Daoy (cell line): ENCODE results near the gene FMNL3. TPM values are rescaled to one million over a fixed set of nuclear protein-coding genes. Genes with fewer than 3 reads are reported as not detected.
A peak's percentile ranks its signal among the peaks of the same experiment; 100 is the strongest.

Experiments used
- DNase-seq: peaks from one replicate; pipeline ENCODE4 v3.0.0-alpha.2; 2015; ENCODE audit warnings: low read depth
- total RNA-seq: library from RNA; depleted of rRNA; stranded (reverse); fragments of >200 nt; shearing (Covaris generic); gene quantifications from 2 replicates; pipeline ENCODE4 v1.2.3, GENCODE V29; 2014

Gene FMNL3
- total RNA-seq, 1 experiment from 2014 or later: 41.9 TPM

DNA sequence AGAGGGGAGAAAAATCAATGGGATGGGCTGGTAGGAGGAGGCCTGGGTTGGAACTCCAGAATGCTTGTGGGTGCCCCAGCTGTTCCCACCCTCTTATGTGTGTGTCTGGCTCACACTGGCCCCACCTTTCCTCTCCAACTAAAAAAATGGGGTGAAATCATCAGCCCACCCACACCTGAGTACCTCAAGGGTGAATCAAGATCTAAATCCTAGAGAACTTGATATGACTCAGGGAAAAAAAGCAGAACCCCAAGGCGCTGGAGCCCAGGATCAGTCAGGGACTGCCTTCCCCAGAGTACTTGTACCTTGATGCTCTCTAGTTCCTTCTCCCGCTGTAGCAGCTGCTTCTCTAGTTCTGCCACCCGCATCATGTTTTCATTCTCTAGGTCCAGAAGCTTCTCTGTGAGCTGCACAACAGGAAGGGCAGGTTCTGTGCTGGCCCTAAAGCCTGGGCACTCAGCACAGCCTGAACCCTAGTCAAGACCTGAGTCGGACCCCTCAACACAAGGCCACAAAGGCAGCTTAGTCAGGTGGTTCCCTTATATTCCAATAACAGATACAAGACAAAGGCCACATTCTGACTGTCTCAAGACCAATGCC lies 54.2 kb downstream of the FMNL3 start:
- DNase-seq: no peak

DNA sequence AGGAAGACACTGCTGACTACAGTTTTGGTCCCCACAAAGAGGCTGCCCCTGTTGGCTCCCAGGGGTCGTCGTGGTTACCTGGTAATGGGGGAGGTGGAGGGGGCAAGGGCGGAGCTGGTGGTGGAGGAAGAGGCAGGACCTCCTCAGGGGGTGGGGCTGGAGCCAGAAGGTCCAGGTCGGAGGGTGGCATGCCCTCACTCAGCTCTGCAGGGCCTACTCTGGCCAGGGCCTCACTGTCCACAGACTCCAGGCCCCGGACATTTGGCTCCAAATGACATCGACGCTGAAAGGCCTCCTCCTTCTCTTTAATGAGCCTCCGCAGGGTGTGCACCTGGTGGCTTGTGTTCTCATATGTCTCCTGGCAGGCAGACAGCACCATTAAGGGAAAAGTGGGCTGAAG lies 55.4 kb downstream of the FMNL3 start:
- no peak for DNase-seq

DNA sequence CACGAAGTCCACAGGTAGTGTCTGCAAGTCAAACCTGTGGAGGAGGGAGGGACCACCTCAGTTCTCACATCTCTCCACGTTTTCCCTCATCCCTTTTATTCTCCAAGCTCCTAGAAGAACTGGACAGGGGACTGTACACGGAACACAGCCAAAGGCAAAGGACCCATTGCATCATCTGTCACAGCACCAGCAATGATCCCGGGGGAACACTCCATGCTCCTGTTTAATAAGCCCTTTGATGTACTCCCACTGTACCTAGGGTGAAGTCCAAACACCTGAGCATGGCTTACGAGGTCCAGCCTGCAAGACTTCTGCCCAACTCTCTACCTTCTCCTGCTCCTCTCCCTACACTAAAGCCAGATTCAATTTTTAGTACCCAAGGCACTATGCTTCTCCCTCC lies 57.3 kb downstream of the FMNL3 start:
- no peak for DNase-seq

DNA sequence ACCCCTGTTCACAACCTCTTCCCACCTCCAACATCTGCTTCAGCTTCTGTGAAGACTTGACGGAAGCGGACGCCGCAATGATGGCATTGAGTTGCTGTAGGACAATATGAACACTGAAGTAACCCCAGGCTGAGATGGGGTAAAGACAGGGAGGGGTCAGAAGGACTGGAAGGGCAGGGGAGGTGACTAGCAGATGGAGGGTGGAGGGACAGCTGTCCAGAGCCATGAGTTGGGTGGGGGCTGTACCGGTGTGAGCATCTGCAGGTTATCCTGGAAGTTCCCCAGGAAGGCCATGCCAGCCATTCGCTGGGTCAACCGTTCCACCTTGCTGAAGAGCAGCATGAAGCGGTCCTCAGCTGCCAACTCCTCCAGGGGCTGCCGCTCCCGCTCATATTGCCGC lies 57.8 kb downstream of the FMNL3 start:
- no peak for DNase-seq

DNA sequence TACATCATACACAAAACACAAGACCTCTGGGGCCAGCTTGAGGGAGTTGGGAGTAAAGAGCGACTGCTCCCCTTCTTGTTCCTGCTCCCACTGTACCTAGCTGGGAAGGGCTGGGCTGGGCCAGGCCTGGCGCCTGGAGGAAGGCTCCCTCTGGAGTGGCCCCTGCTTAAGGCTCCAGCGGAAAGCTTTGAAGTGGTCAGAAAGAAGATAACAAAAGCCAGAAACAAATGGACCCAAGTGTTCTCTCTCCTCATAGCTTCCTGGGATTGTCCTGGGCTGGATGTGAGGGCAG lies 58.5 kb downstream of the FMNL3 start:
- no peak for DNase-seq

DNA sequence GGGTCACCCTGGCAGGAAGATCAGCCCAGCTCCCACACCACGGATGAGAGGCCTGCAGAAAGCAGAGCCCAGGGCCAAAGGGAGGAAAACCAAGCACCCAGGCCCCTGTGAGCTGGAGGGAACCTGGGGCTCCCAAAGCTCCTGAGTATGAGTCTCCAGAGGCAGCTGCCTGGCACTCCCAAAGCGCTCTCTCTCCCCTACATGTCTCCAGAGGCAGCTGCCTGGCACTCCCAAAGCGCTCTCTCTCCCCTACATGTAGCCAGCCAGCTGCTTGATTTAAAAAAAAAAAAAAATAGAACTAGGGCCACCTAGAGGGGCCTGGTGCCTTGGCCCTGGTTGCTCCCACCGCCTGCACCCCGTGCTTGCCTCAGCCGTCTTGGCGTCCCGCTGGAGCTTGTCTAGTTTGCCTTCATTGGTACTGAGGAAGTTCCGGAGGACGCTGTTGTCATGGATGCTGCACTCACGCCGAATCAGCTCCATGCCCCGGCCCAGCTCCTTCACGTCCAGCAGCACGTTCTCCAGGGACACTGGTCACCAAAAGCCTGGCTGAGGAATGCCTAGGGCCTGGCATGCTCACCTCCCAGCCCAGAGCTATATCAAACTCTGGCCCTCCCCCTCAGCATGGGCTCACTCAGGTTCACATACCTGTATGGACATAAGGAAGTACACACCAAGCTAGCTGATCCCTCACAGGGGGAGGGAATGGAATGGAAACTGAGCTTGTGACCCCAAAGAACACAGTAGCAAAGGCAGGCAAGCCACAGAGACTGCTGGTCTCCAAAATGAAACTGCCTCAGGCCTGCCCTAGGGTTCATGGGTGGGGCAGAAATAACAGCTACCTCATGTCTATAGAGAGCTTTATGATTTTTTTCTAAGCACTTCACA lies 59.1 kb downstream of the FMNL3 start:
- no peak for DNase-seq

DNA sequence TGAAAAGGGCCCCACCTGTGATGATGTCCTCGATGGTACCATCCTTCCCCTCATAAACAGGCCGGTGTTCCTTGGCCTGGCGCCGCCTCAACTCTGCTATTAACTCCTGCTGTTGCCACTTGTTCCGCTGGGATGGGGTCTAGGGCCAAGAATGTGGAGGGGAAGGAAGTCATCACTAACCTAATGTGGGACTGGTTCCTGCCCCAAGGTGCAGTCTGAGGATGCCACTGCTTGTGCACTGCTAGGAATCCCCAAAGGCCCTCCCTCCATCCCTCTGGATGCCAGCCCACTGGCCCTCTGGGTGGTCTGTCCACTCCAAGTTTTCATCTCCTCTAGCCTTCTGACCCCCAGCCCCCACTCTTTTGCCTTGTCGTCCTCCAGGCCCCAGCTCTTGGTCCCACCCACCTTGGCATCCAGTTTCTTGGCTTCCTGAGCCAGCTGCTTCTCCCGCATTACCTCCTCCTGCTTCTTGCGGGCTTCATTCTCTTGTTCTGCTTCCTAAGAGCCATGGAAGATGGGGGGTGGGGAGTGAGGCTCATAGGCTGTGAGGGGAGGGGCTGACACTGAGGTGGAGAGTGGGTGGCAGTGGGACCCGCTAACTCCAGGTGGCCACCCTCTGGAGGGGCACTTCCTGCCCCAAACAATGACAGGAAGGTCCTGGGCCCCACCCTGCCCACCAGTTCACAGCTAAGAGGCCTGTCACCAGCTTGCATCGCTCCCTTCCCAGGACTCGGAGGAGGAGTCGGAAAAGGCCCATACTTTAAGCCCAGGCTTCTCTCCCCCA lies 60.1 kb downstream of the FMNL3 start:
- no peak for DNase-seq

DNA sequence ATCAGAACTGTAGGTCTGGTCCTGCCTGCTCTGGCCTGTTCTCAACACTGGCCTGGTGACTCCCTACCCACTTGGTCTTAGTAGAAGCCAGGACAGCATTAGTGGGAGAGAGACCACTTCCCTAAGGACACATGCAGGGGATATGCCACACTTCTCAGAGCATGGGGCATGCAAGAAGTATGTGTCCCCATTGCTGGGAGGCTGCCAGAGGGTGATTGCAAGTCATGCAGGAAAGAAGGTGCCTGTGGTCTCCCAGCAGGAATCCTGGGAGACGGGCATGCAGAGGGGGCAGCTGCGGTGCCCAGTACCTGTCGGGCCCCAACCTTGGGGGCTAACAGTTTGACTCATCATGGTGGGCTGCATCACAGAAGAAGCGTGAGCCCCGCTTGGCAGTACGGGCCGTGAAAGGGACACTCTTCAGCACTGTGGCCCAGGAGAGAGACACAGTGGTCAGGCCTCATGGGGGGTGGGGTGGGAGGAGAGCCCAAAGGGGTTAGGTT lies 60.8 kb downstream of the FMNL3 start:
- DNase-seq: no peak

DNA sequence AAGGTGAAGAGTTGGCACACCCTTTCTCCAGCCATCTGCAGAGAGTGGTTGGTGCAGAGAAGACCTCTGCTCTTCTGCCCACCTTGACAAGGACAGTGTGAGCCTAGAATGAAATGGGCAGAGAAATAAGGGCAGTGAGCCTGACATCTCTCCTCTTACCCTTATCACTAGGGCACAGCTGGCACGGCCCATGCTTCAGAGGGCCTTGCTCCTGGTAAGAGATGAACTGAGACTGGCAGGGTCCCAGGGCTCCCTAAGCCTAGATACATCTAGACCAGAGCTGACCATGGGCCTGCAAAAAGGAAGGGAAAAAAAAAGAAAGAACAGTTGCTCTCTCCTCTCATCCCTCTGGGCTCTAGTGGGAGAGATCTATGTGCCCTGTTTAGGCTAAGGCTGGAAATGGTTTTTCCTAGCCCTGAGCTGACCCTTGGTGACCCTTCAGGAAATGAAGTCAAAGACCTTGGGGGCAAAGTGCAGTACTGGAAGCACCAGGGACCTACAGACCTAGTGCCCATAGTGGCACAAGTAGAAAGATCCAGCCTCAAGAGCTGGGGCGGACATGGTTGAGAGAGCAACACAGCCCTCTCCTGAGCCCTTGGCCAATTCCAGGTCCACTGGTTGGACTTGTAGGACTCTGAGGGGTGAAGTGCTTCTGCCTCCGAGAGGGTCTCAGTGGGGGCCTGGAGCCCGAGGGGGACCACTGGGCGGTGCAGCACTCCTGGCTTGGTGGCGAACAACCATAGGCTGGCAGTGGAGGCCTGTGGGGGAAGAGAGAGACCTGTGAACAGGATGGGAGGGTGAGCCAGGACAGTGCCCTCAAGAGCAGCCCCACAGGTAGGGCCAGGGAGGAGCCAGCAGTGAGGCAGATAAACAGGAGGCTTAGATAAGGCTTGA lies 61.8 kb downstream of the FMNL3 start:
- no peak for DNase-seq

DNA sequence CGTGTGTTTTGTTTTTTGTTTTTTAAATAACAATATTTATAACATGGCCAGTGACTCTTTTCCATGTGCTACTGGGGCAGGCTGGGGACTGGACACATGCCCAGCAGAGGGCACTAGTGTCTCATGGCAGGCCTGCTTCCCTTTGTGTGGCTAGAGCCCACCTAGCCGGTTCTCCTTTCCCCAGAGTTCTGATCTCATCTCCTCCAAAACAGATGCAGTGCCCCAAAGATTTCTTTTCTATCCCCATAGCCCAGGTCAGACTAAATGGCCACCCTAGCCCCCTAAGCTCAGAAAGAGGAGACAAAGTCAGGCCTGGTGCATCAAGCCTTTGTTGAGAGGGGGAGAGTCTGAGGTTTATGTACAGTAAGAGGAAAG lies 62.6 kb downstream of the FMNL3 start:
- peak; percentile 80 for DNase-seq

DNA sequence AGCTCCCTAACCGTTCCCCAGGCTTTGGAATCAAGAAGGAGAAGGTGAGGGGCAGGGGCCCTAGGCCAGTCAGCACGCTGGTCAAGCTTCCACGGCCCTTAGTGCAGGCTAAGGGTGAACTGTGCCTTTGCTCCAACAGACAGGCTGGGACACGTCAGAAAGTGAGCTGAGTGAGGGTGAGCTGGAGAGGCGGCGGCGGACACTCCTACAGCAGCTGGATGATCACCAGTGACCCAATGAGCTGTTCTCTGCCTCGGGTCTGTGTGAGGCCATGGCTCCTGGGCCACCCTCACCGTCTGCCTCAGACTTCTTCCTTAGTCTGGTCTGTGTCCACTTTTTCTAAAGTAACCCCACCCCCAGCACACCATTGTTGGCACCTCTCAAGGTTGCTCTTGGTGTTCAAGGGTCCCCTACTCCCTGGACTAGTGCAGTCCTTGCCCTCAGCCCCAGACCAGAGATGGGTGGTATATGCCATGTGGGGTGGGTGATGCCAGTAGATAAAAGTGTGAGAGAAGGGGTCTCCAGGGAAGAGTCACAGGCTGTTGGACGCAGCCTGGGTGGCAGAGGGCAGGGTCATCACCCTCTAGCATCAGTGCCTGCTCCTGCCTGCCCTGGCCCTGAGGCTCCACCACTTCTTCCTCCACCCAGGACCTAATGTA lies 63.1 kb downstream of the FMNL3 start:
- no peak for DNase-seq

DNA sequence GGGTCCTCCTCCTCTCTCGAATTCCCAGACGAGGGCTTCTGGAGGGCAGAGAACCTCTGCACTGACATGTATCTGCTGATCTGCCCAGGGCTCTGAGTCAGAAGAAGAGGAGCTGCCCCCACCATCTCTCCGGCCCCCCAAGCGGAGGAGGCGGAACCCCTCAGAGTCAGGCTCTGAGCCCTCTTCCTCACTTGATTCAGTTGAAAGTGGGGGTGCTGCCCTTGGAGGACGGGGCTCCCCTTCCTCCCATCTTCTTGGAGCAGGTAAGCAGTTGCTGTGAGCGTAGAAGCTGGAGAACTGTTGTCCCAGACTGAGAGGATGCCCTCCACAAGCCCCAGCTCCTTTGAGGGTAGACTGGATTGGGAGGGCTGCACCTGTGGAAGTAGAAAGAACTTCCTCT lies 64.1 kb downstream of the FMNL3 start:
- DNase-seq: no peak

DNA sequence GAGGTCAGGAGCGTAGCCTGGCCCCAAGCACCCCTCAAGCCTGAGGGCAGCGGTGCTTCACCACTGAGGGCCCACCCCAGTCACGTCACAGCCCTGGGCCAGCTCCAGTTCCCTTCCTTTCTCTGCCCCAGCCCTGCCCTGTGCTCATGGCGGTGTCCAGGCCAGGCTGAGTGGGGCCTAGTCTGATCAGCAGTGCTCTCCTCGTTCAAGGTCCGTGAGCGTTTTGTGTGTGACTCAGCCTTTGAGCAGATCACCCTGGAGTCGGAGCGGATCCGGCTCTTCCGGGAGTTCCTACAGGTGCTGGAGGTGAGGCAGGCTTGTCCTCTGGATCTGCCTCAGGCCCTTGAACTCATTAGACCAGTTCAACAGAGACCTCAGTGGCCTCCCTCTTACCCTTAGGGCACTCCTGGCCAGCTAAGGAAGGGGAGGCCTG lies 64.8 kb downstream of the FMNL3 start:
- no peak for DNase-seq

DNA sequence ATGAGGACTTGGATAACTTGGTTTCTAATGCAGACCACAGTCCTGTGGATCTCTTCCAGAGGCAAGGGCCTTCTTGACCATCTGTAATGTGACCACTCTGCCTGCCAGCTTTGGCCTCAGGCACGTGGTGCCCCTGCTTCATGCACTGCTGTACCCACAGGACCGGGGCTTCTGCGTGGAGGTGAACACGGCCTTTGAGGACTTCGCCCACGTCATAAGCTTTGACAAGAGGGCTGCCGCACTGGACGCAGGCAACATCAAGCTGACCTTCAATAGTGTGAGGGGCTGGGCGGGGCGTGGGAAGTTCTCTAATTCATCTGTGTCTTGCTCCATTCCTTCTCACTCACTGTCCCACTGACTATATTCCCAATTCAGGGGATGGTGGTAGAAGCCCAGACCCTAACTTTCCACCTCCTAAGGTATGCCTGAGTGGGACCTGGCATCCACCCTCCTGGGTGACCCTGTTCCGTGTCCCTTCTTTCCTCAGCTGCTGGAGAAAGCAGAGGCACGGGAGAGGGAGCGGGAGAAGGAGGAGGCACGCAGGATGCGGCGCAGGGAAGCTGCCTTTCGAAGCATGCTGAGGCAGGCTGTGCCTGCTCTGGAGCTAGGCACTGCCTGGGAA lies 65.3 kb downstream of the FMNL3 start:
- DNase-seq: no peak

DNA sequence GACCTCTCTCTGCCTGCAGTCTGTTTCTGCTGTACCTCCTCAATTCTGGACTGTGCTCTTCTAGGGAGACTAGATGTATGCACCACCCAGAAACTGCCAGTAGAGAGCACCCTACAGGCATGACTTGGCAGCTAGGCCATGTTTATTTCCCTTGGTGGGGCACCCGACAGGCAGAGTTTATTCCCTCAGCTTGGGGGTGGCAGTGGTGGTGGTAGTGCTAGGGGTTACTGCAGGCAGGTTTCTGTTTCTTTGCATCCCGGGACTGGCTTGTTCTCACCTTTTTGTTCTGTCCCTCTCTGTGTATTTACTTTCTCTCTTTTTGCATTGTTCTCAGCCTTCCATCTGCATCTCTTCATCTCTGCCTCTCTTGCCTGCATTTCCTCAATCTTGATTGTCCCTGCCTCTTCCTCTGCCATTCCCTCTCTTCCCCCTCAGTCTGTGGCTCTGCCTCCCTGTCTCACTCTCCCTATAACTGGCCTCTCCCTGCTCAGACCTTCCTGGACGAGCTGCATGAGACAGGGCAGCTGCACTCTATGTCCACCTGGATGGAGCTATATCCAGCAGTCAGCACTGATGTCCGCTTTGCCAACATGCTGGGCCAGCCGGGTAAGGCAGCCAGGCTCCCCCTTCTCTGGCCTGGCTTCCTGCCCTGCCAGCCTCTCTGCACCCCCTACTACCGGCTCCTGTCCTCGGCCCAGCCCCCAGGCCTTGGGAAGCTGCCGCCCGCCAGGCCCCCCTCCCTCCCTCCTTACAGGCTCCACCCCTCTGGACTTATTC lies 70.0 kb downstream of the FMNL3 start:
- DNase-seq: peak; percentile 70

DNA sequence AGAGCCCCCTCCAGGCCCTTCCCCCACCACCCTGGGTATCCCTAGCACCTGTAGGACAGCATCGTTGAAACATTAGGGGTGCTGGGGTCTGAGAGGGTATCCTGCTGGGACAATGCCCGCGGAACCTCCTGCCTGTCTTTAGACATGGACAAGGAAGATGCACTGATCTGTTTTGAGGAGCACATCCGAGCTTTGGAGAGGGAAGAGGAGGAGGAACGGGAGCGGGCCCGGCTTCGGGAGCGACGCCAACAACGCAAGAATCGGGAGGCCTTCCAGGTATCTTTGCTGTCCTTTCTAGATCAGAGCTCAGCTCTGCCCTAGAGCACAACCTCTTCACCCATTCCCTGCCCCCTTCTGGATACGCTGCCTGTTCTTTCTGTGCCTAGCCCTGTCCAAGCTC lies 70.6 kb downstream of the FMNL3 start:
- no peak for DNase-seq

DNA sequence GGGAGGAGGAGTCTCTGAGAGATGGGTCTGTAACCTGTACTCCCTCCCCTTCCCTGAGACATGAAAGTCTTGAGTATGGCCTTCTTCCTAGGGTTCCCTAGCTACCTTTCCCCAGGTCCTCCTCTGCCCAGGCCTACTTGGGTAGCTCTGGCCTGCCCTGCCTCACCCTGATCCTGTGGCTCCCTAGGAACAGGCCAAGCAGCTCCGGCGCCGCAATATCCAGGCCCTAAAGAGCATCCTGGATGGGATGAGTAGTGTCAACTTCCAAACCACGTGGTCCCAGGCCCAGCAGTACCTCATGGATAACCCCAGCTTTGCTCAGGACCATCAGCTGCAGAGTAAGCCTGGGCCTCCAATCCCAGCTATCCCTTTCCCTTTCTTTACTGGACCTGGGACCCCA lies 71.5 kb downstream of the FMNL3 start:
- DNase-seq: no peak

DNA sequence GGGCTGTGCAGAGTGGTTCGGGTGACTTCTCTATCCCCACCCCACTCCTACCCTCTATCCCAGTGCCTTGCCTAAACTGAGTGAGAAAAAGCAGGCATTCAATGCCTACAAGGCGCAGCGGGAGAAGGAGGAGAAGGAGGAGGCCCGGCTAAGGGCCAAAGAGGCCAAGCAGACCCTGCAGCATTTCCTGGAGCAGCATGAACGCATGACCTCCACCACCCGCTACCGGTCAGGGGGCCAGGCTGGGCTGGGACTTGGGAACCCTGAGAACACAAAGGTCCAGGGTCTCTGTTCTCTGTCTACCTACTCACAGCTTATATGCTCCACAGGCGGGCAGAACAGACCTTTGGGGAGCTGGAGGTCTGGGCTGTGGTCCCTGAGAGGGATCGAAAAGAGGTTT lies 72.2 kb downstream of the FMNL3 start:
- no peak for DNase-seq

DNA sequence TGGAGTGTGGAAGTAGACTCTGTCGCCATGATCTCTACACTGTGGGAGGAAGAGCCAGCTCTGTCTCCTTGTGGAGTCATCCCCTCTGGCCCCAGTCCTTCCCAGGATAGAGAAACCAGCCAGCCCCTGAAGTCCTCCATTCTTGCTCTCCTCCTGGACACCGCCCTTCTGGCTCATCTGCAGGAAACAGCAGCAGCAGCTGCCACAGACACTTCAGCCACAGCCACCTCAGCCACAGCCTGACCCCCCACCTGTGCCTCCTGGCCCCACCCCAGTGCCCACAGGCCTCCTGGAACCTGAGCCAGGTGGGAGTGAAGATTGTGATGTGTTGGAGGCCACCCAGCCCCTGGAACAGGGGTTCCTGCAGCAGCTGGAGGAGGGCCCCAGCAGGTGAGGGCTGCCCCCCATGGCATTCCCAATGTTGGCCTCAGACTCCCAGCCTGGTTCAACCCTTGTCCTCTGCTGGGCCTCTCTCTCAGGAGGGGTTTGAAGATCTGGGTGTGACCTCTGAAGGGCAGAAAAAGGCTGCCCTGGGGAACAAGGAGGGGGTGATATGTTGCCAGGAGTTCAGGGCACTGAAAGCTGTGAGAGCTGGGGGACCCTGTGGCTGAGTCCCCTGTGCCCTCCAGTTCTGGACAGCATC lies 73.4 kb downstream of the FMNL3 start:
- DNase-seq: no peak
